H1 (cell line): ENCODE results near the gene GRAMD4.

Experiments
- CTCF ChIP-seq, 3 experiments: IDR thresholded peaks; 1 replicate in 2 of 3; 2 replicates in 1 of 3; pipeline versions ENCODE4 v1.5.1 to v1.6.1; 2011; ENCODE audit warnings: low read length in 3 of 3, mild to moderate bottlenecking in 3 of 3, inconsistent platforms in 2 of 3, low read depth in 1 of 3, moderate library complexity in 1 of 3; ENCODE audit not compliant: insufficient read depth in 1 of 3; ENCODE audit errors: control extremely low read depth in 1 of 3
- GABPA ChIP-seq: IDR thresholded peaks from 2 replicates; pipeline ENCODE4 v1.6.1; 2011; ENCODE audit warnings: mild to moderate bottlenecking, low read length, moderate library complexity, borderline replicate concordance; ENCODE audit not compliant: insufficient read depth
- HDAC2 ChIP-seq, 2 experiments: fragments of 300-600 bp in 1 of 2; sonication (generic) in 1 of 2; IDR thresholded peaks; 2 replicates each; pipeline ENCODE4 v1.6.1; 2011 to 2012; ENCODE audit warnings: low read depth in 2 of 2, low read length in 2 of 2, mild to moderate bottlenecking in 2 of 2, moderate library complexity in 2 of 2, borderline replicate concordance in 1 of 2, inconsistent platforms in 1 of 2
- KDM1A ChIP-seq: fragments of 200-600, 300-600 bp; sonication (generic); IDR thresholded peaks from 2 replicates; pipeline ENCODE4 v1.7.1; 2016; ENCODE audit warnings: mild to moderate bottlenecking, low read length, borderline replicate concordance
- MAFK ChIP-seq: IDR thresholded peaks from 2 replicates; pipeline ENCODE4 v1.6.1; 2012; ENCODE audit warnings: low read depth, mild to moderate bottlenecking, improper control_type of control experiment, low read length
- POLR2AphosphoS5 ChIP-seq: IDR thresholded peaks from 2 replicates; pipeline ENCODE4 v1.6.1; 2011; ENCODE audit warnings: low read depth, low read length
- SP1 ChIP-seq: IDR thresholded peaks from 2 replicates; pipeline ENCODE4 v1.6.1; 2011; ENCODE audit warnings: low read depth, low read length
- ZNF274 ChIP-seq: IDR thresholded peaks from 2 replicates; pipeline ENCODE4 v1.7.0; 2012; ENCODE audit warnings: low read length, borderline replicate concordance; ENCODE audit errors: extremely low read depth

- TF ChIP-seq POLR2AphosphoS5 = no peak
- no peak for TF ChIP-seq GABPA
- no peak for TF ChIP-seq ZNF274
- TF ChIP-seq MAFK = no peak
- no peak for TF ChIP-seq CTCF (IDR thresholded peaks at IDR 0.05; ENCODE audit: control extremely low read depth in 1 of 3, insufficient read depth in 1 of 3, low read depth in 1 of 3, low read length in 3 of 3)
- no peak for TF ChIP-seq KDM1A
- TF ChIP-seq SP1 = no peak
- no peak for TF ChIP-seq HDAC2 (IDR thresholded peaks at IDR 0.05; ENCODE audit: borderline replicate concordance in 1 of 2, low read depth in 2 of 2, low read length in 2 of 2)
Measured at GRCh38 chr22:46602025-46602424, 18.2 kb upstream of the GRAMD4 start.
